Thyroid gland (tissue), 4 donors: ENCODE data around the gene AFF3. TPM values are rescaled to one million over a fixed set of nuclear protein-coding genes. Genes with fewer than 3 reads are reported as not detected.

Experiments used
- DNase-seq, 2 donors: peaks; one replicate each; pipeline ENCODE4 v3.0.0-alpha.2; 2019
- H3K27ac ChIP-seq, 3 donors: fragments of 200-600 bp; sonication (generic); 1 replicate in 2 of 3; 2 replicates in 1 of 3; pipeline ENCODE4 v1.5.1; 2016 to 2019; ENCODE audit warnings: mild to moderate bottlenecking in 1 of 3, moderate library complexity in 1 of 3
- H3K27me3 ChIP-seq: fragments of 200-600 bp; sonication (generic); one replicate; pipeline ENCODE4 v1.5.1; 2019
- H3K36me3 ChIP-seq, 2 donors: fragments of 200-600 bp; sonication (generic); one replicate each; pipeline ENCODE4 v1.5.1; 2016 to 2019
- H3K4me1 ChIP-seq, 2 donors: fragments of 200-600 bp; sonication (generic); one replicate each; pipeline ENCODE4 v1.5.1; 2017 to 2019
- H3K4me3 ChIP-seq, 3 donors: fragments of 200-600 bp; sonication (generic); replicated peaks in 1 of 3; 1 replicate in 2 of 3; 2 replicates in 1 of 3; pipeline ENCODE4 v1.5.1; 2016; ENCODE audit warnings: mild to moderate bottlenecking in 1 of 3
- H3K9me3 ChIP-seq: fragments of 200-600 bp; sonication (generic); one replicate; pipeline ENCODE4 v1.5.1; 2017
- POLR2A ChIP-seq, 2 donors: fragments of 450-650 bp; IDR thresholded peaks; one replicate each; pipeline ENCODE4 v1.6.1; 2017; ENCODE audit warnings: antibody characterized with exemption in 2 of 2, mild to moderate bottlenecking in 2 of 2, moderate library complexity in 1 of 2
- WGBS, 2 donors: methylation state at CpG; one replicate each; pipeline ENCODE4 v1.1.5; 2017; 5-methylcytosine and 5-hydroxymethylcytosine counted together
- intact Hi-C: fragments of 100-400 bp; cut with DNase I; formaldehyde crosslinking; loops from one replicate; pipeline ENCODE4 v1.15.1; 2023
- total RNA-seq, 4 donors: library from RNA; depleted of rRNA; stranded (reverse); fragments of >200 nt; gene quantifications; one replicate each; pipeline ENCODE4 v1.2.3, GENCODE V29; 2016
- TF ChIP-seq, protein P1 (sequence below), 6 experiments: fragments of 200-600 bp in 3 of 6; fragments of 450-650 bp in 3 of 6; sonication (generic) in 3 of 6; IDR thresholded peaks; one replicate each; pipeline ENCODE4 v1.5.1; 2016 to 2019; ENCODE audit warnings: antibody characterized with exemption in 6 of 6, mild to moderate bottlenecking in 2 of 6, inconsistent platforms in 1 of 6, moderate library complexity in 1 of 6

Gene AFF3
- total RNA-seq, 4 donors from 2014 or later, result 0.54 to 2.6 (median 1.1) TPM

DNA sequence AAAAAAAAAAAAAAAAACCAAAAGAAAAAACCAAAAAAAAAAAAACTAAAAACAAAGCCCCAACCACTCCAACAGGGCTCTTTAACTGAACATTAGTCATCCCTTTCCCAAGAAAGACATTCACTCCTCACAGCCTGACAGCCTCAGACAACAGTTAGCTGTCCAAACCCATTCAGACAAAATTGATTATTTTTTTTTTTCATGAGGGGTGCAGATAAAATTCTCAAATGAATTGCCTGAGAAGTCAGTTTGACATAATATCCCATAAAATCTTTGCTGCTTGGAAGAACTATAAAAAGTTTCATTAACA lies 446.5 kb downstream of the AFF3 start:
- H3K27ac ChIP-seq, result no peak overlapping the region
- no peak overlapping the region for H3K4me3 ChIP-seq
- no peak for DNase-seq
- no peaks in the 10 kb centered on the region for H3K4me1 ChIP-seq
- H3K9me3 ChIP-seq, result no peaks in the 10 kb centered on the region
- no peak for TF ChIP-seq POLR2A (IDR thresholded peaks at IDR 0.05)
- TF ChIP-seq, protein P1, sequence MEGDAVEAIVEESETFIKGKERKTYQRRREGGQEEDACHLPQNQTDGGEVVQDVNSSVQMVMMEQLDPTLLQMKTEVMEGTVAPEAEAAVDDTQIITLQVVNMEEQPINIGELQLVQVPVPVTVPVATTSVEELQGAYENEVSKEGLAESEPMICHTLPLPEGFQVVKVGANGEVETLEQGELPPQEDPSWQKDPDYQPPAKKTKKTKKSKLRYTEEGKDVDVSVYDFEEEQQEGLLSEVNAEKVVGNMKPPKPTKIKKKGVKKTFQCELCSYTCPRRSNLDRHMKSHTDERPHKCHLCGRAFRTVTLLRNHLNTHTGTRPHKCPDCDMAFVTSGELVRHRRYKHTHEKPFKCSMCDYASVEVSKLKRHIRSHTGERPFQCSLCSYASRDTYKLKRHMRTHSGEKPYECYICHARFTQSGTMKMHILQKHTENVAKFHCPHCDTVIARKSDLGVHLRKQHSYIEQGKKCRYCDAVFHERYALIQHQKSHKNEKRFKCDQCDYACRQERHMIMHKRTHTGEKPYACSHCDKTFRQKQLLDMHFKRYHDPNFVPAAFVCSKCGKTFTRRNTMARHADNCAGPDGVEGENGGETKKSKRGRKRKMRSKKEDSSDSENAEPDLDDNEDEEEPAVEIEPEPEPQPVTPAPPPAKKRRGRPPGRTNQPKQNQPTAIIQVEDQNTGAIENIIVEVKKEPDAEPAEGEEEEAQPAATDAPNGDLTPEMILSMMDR (IDR thresholded peaks at IDR 0.05), result no peak
- H3K36me3 ChIP-seq, result no peaks in the 10 kb centered on the region
- no peaks in the 10 kb centered on the region for H3K27me3 ChIP-seq
- intact Hi-C loops, result no loop called here

DNA sequence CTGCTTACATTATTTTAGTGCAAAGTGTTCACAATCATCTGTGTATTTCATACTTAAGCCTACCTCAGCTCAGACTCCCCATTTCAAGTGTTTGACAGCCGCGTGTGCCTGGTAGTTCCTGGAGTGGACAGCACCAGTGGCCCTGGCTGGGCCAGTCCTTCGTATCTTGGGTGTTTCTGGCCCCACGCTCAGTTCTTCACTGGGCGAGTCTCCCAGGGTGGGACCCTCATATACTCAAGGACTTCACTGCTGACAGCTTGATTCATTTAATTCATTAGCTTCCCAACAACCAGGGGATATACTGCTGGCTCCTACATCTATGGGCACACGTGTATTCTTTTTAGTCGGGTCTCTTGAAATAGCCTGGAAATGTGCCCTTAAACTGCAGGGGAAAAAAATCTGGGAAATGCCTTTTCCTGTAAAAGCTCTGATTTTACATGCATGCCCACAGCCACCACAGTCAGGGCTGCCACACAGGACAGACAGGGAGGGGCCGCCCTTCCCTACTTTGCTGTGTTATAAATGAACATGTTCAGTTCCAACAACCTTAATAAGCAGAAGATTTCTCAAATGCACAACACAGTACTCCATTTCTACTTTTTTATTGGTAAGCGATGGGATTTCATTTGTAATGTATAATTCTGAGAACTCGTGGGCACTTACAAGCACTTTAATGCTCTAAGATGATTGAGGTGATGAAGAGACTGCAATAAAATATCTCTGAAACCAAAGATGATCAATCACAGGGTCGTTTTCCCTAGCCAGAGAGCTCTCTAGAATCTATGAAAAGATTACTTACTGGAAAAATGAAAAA lies 447.1 kb downstream of the AFF3 start:
- DNase-seq, result no peak
- intact Hi-C loops, result no loop called here
- TF ChIP-seq, protein P1 (IDR thresholded peaks at IDR 0.05), result no peak
- no peak for TF ChIP-seq POLR2A (IDR thresholded peaks at IDR 0.05)
- 72 to 76% methylated on average over 11 of the region's 11 CpGs for whole genome bisulfite sequencing, 2 donors
- Histone ChIP-seq H3K27me3 (no peaks in the 10 kb centered on the region), H3K27ac (no peak overlapping the region), H3K9me3 (no peaks in the 10 kb centered on the region), H3K4me1 (no peaks in the 10 kb centered on the region), H3K4me3 (no peak overlapping the region), H3K36me3 (no peaks in the 10 kb centered on the region)

DNA sequence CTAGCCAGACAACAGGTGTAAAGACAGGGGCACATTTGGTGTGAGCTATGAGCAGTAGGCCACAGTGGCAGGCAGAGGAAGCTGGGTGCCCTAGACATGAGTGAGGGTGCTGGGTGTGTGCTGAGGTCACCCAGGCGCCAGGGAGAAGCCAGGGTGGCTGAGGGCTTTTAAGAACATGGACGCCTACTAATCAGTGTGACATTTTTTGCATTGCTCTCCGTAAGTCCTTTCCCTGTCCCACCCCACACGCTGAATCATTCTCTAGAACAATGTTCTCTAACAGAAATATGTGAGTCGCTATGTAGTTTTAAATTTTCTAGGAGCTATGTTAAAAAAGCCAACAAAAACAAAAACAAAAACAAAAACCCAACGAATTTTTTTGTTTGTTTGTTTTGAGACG lies 448.1 kb downstream of the AFF3 start:
- Histone ChIP-seq H3K27me3 (no peaks in the 10 kb centered on the region), H3K4me3 (no peak overlapping the region), H3K4me1 (no peaks in the 10 kb centered on the region), H3K27ac (no peak overlapping the region), H3K36me3 (no peaks in the 10 kb centered on the region), H3K9me3 (no peaks in the 10 kb centered on the region)
- intact Hi-C loops, result no loop called here
- WGBS, 2 donors, result 85% methylated on average over 7 of the region's 7 CpGs
- no peak for DNase-seq
- TF ChIP-seq, protein P1 (IDR thresholded peaks at IDR 0.05), result no peak
- TF ChIP-seq POLR2A (IDR thresholded peaks at IDR 0.05), result no peak

DNA sequence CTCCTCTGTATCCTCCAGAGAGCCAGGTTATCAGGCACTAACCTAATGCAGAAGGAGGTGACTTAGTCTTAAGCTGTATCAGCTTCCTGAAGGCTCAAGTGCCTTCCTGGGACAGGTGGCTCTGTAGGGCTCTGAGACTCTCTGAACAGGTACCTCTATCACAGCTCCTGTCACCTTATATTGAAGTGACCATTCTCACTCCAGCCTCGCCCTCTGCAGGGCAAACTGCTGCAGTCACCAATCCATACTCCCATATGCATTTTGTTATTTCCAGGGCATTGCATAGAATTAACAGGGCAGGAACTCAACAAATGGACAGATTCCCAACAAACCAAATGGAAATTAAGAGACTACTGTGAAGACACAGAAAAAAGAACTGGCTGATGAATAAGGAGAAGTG lies 449.6 kb downstream of the AFF3 start:
- intact Hi-C loops, result no loop called here
- no peak overlapping the region for H3K4me3 ChIP-seq
- no peaks in the 10 kb centered on the region for H3K36me3 ChIP-seq
- WGBS, 2 donors, result 86 to 91% methylated on average over 1 of the region's 1 CpG
- no peak for TF ChIP-seq POLR2A (IDR thresholded peaks at IDR 0.05)
- TF ChIP-seq, protein P1 (IDR thresholded peaks at IDR 0.05), result no peak
- no peaks in the 10 kb centered on the region for H3K9me3 ChIP-seq
- H3K27ac ChIP-seq, result no peak overlapping the region
- no peaks in the 10 kb centered on the region for H3K4me1 ChIP-seq
- H3K27me3 ChIP-seq, result no peaks in the 10 kb centered on the region
- no peak for DNase-seq

DNA sequence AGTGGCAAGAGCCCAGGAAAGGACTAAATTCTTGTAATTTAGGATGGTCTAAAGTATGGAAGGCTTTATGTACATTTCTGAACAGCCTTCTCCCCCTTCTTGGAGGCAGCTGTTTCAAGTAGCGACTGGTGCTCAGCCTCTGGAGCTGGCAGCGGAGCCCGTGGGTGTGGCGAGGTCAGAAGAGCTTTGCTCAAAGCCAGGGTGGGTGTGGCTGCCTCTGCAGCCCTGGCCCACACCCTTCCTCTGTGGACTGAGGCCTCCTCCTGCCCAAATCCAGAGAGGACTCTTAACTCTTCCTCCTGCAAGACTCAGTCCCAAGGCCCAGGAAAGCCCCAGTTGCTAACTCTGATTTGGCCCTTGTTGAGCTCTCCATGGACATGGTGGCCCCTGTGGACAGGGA lies 450.5 kb downstream of the AFF3 start:
- H3K36me3 ChIP-seq, result no peaks in the 10 kb centered on the region
- H3K27ac ChIP-seq, result no peak overlapping the region
- DNase-seq, result no peak
- no peaks in the 10 kb centered on the region for H3K27me3 ChIP-seq
- TF ChIP-seq, protein P1 (IDR thresholded peaks at IDR 0.05), result no peak
- TF ChIP-seq POLR2A (IDR thresholded peaks at IDR 0.05), result no peak
- intact Hi-C loops, result no loop called here
- no peak overlapping the region for H3K4me3 ChIP-seq
- H3K9me3 ChIP-seq, result no peaks in the 10 kb centered on the region
- WGBS, 2 donors, result 55 to 60% methylated on average over 4 of the region's 4 CpGs
- no peaks in the 10 kb centered on the region for H3K4me1 ChIP-seq
